ENCODE measurements around the gene ASRGL1. TPM values are rescaled to one million over a fixed set of nuclear protein-coding genes. Genes with fewer than 3 reads are reported as not detected.
"Not testable (repeated sequence)": the region's sequence is repeated elsewhere in the genome, so short reads cannot be mapped to it uniquely, and the experiment has no call there.

ASRGL1 gene
- total RNA-seq, 1 donor from 2014 or later, result 3.2 TPM

DNA sequence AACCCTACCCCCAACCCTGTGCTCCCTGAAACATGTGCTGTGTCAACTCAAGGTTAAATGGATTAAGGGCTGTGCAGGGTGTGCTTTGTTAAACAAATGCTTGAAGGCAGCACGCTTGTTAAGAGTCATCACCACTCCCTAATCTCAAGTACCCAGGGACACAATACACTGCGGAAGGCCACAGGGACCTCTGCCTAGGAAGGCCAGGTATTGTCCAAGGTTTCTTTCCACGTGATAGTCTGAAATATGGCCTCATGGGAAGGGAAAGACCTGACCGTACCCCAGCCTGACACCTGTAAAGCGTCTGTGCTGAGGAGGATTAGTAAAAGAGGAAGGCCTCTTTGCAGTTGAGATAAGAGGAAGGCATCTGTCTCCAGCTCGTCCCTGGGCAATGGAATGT is 10.5 kb upstream of the ASRGL1 start:
- H3K4me3 Mint-ChIP-seq (ENCODE audit: unreplicated experiment); H3K36me3 ChIP-seq (ENCODE audit: insufficient read depth, low read length); H3K9ac ChIP-seq (ENCODE audit: low read length); H3K4me1 Mint-ChIP-seq (ENCODE audit: low read depth, unreplicated experiment); H3K79me2 ChIP-seq (ENCODE audit: insufficient read depth, low read length); H3K27ac Mint-ChIP-seq (ENCODE audit: unreplicated experiment); H3K27ac ChIP-seq (ENCODE audit: low read depth, low read length); H4K20me1 ChIP-seq (ENCODE audit: insufficient read depth, low read length); H3K4me1 ChIP-seq (ENCODE audit: insufficient read depth, low read length); DNase-seq (ENCODE audit: low read depth); H2AFZ ChIP-seq (ENCODE audit: low read depth, low read length); H3K36me3 Mint-ChIP-seq (ENCODE audit: low read depth, unreplicated experiment); FAIRE-seq; H3K9me3 Mint-ChIP-seq (ENCODE audit: unreplicated experiment); H3K4me2 ChIP-seq (ENCODE audit: low read length); H3K9me3 ChIP-seq (ENCODE audit: insufficient read depth, low read depth, low read length); H3K27me3 ChIP-seq (ENCODE audit: insufficient read depth, low read length); H3K4me3 ChIP-seq (ENCODE audit: insufficient read depth, low read depth, low read length): not testable (repeated sequence)
- H3K27me3 Mint-ChIP-seq (ENCODE audit: low read depth, unreplicated experiment), result peaks cover 12% of the 10 kb centered on the region

DNA sequence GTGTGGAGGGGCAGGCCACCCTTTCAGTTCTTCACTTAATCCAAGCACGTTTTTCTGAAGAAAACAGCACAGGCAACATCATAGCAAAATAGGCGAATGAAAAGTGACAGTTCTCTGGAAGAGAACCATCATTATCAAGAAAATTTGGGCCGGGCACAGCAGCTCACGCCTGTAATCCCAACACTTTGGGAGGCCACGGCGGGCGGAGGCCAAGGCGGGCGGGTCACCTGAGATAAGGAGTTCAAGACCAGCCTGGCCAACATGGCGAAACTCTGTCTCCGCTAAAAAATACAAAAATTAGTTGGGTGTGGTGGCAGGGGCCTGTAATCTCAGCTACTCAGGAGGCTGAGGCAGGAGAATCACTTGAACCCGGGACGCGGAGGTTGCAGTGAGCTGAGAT is 9.7 kb upstream of the ASRGL1 start:
- not testable (repeated sequence) for H3K9ac ChIP-seq (ENCODE audit: low read length); H3K9me3 Mint-ChIP-seq (ENCODE audit: unreplicated experiment); H3K79me2 ChIP-seq (ENCODE audit: insufficient read depth, low read length); H3K27ac Mint-ChIP-seq (ENCODE audit: unreplicated experiment); H3K27me3 ChIP-seq (ENCODE audit: insufficient read depth, low read length); H3K4me2 ChIP-seq (ENCODE audit: low read length); FAIRE-seq; H3K27ac ChIP-seq (ENCODE audit: low read depth, low read length); DNase-seq (ENCODE audit: low read depth); H2AFZ ChIP-seq (ENCODE audit: low read depth, low read length); H3K4me3 Mint-ChIP-seq (ENCODE audit: unreplicated experiment); H4K20me1 ChIP-seq (ENCODE audit: insufficient read depth, low read length); H3K4me1 ChIP-seq (ENCODE audit: insufficient read depth, low read length); H3K4me1 Mint-ChIP-seq (ENCODE audit: low read depth, unreplicated experiment); H3K36me3 Mint-ChIP-seq (ENCODE audit: low read depth, unreplicated experiment); H3K9me3 ChIP-seq (ENCODE audit: insufficient read depth, low read depth, low read length); H3K36me3 ChIP-seq (ENCODE audit: insufficient read depth, low read length); H3K4me3 ChIP-seq (ENCODE audit: insufficient read depth, low read depth, low read length)
- peaks cover 18% of the 10 kb centered on the region for H3K27me3 Mint-ChIP-seq (ENCODE audit: low read depth, unreplicated experiment)

DNA sequence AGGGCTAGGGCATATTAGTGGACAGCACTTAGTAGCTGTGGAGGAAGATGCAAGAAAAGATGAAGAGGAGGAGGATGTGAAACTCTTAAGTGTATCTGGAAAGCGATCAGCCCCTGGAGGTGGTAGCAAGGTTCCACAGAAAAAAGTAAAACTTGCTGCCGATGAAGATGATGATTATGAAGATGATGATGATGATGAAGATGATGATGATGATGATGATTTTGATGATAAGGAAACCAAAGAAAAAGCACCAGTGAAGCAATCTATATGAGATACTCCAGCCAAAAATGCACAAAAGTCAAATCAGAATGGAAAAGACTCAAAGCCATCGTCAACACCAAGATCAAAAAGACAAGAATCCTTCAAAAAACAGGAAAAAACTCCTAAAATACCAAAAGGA is 6.0 kb upstream of the ASRGL1 start:
- not testable (repeated sequence) for H3K9me3 ChIP-seq (ENCODE audit: insufficient read depth, low read depth, low read length); H3K36me3 ChIP-seq (ENCODE audit: insufficient read depth, low read length); H3K36me3 Mint-ChIP-seq (ENCODE audit: low read depth, unreplicated experiment); H3K4me1 ChIP-seq (ENCODE audit: insufficient read depth, low read length); H3K9ac ChIP-seq (ENCODE audit: low read length); H3K4me3 Mint-ChIP-seq (ENCODE audit: unreplicated experiment); H3K4me1 Mint-ChIP-seq (ENCODE audit: low read depth, unreplicated experiment); DNase-seq (ENCODE audit: low read depth); H3K27ac ChIP-seq (ENCODE audit: low read depth, low read length); H4K20me1 ChIP-seq (ENCODE audit: insufficient read depth, low read length); H3K4me3 ChIP-seq (ENCODE audit: insufficient read depth, low read depth, low read length); H3K27ac Mint-ChIP-seq (ENCODE audit: unreplicated experiment); FAIRE-seq; H3K79me2 ChIP-seq (ENCODE audit: insufficient read depth, low read length); H3K4me2 ChIP-seq (ENCODE audit: low read length); H2AFZ ChIP-seq (ENCODE audit: low read depth, low read length); H3K9me3 Mint-ChIP-seq (ENCODE audit: unreplicated experiment)
- H3K27me3 Mint-ChIP-seq (ENCODE audit: low read depth, unreplicated experiment), result peaks cover 45% of the 10 kb centered on the region
- H3K27me3 ChIP-seq (ENCODE audit: insufficient read depth, low read length), result peaks cover 10% of the 10 kb centered on the region

DNA sequence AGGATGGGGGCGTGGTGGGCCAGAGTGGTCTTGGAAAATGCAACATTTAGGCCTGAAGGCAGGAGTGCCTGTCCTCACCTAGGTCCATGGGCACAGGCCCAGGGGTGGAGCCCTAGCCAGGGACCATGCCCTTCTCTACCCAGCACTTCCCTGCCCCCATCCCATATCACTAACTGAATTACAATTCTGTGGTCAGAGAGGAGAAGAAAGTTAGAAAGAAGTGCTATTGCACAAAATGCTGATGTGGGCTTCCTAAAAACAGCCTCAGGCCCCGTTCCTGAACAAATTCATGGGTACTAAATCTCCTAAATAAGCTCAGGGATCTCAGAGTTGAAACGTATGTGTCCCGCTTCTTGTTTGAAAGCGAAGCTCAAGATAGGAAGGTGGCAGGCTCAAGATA is 3.5 kb upstream of the ASRGL1 start:
- no peak for TF ChIP-seq EZH2 (IDR thresholded peaks at IDR 0.05; ENCODE audit: insufficient read depth, low read length)
- TF ChIP-seq, protein P1, sequence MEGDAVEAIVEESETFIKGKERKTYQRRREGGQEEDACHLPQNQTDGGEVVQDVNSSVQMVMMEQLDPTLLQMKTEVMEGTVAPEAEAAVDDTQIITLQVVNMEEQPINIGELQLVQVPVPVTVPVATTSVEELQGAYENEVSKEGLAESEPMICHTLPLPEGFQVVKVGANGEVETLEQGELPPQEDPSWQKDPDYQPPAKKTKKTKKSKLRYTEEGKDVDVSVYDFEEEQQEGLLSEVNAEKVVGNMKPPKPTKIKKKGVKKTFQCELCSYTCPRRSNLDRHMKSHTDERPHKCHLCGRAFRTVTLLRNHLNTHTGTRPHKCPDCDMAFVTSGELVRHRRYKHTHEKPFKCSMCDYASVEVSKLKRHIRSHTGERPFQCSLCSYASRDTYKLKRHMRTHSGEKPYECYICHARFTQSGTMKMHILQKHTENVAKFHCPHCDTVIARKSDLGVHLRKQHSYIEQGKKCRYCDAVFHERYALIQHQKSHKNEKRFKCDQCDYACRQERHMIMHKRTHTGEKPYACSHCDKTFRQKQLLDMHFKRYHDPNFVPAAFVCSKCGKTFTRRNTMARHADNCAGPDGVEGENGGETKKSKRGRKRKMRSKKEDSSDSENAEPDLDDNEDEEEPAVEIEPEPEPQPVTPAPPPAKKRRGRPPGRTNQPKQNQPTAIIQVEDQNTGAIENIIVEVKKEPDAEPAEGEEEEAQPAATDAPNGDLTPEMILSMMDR (IDR thresholded peaks at IDR 0.05; ENCODE audit: insufficient read depth, low read depth, low read length), result no peak
- Histone ChIP-seq H3K9me3 (ENCODE audit: insufficient read depth, low read depth, low read length) (no peaks in the 10 kb centered on the region), H3K27ac (ENCODE audit: low read depth, low read length) (no peak overlapping the region), H3K79me2 (ENCODE audit: insufficient read depth, low read length) (no peaks in the 10 kb centered on the region), H2AFZ (ENCODE audit: low read depth, low read length) (no peak overlapping the region), H3K4me3 (ENCODE audit: insufficient read depth, low read depth, low read length) (no peak overlapping the region), H3K4me2 (ENCODE audit: low read length) (no peak overlapping the region), H3K4me1 (ENCODE audit: insufficient read depth, low read length) (peaks cover 4% of the 10 kb centered on the region), H4K20me1 (ENCODE audit: insufficient read depth, low read length) (no peaks in the 10 kb centered on the region), H3K27me3 (ENCODE audit: insufficient read depth, low read length) (peaks cover 10% of the 10 kb centered on the region), H3K36me3 (ENCODE audit: insufficient read depth, low read length) (no peaks in the 10 kb centered on the region), H3K9ac (ENCODE audit: low read length) (no peak overlapping the region)
- no peaks in the 10 kb centered on the region for H3K4me1 Mint-ChIP-seq (ENCODE audit: low read depth, unreplicated experiment)
- FAIRE-seq, result no peak
- no peaks in the 10 kb centered on the region for H3K36me3 Mint-ChIP-seq (ENCODE audit: low read depth, unreplicated experiment)
- H3K9me3 Mint-ChIP-seq (ENCODE audit: unreplicated experiment), result peaks cover 2% of the 10 kb centered on the region
- H3K4me3 Mint-ChIP-seq (ENCODE audit: unreplicated experiment), result no peak overlapping the region
- no peak overlapping the region for H3K27ac Mint-ChIP-seq (ENCODE audit: unreplicated experiment)
- DNase-seq (ENCODE audit: low read depth), result no peak
- H3K27me3 Mint-ChIP-seq (ENCODE audit: low read depth, unreplicated experiment), result peaks cover 54% of the 10 kb centered on the region

DNA sequence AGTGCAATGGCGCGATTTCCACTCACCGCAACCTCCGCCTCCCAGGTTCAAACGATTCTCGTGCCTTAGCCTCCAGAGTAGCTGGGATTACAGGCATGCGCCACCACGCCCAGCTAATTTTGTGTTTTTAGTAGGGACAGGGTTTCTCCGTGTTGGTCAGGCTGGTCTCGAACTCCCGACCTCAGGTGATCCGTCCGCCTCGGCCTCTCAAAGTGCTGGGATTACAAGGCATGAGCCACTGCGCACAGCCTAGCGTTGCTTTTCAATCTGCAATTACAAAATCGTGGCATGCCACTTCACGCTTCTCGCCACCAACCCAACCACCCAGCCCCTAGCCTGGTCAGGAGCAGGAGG is 322 bp upstream of the ASRGL1 start:
- DNase-seq (ENCODE audit: low read depth), result not testable (repeated sequence)

More for the DNA sequence above, 322 bp upstream of the ASRGL1 start:
- H3K4me3 ChIP-seq (ENCODE audit: insufficient read depth, low read depth, low read length), result peak overlapping the region; percentile 69
- H3K36me3 Mint-ChIP-seq (ENCODE audit: low read depth, unreplicated experiment); H3K36me3 ChIP-seq (ENCODE audit: insufficient read depth, low read length); H3K79me2 ChIP-seq (ENCODE audit: insufficient read depth, low read length); H4K20me1 ChIP-seq (ENCODE audit: insufficient read depth, low read length); H3K27ac ChIP-seq (ENCODE audit: low read depth, low read length); FAIRE-seq; H3K9me3 Mint-ChIP-seq (ENCODE audit: unreplicated experiment); H3K27me3 ChIP-seq (ENCODE audit: insufficient read depth, low read length); H3K4me1 ChIP-seq (ENCODE audit: insufficient read depth, low read length); H3K27ac Mint-ChIP-seq (ENCODE audit: unreplicated experiment); H3K9me3 ChIP-seq (ENCODE audit: insufficient read depth, low read depth, low read length); H3K4me1 Mint-ChIP-seq (ENCODE audit: low read depth, unreplicated experiment): not testable (repeated sequence)
- H3K27me3 Mint-ChIP-seq (ENCODE audit: low read depth, unreplicated experiment), result peaks cover 40% of the 10 kb centered on the region
- H2AFZ ChIP-seq (ENCODE audit: low read depth, low read length), result peak overlapping the region; percentile 92
- H3K4me2 ChIP-seq (ENCODE audit: low read length), result peak overlapping the region; percentile 98
- H3K4me3 Mint-ChIP-seq (ENCODE audit: unreplicated experiment), result peak overlapping the region; percentile 86
- H3K9ac ChIP-seq (ENCODE audit: low read length), result peak overlapping the region; percentile 71

Measured in astrocyte (in vitro differentiated cells and primary cell).